ENCODE data around the gene NOX5.

DNA sequence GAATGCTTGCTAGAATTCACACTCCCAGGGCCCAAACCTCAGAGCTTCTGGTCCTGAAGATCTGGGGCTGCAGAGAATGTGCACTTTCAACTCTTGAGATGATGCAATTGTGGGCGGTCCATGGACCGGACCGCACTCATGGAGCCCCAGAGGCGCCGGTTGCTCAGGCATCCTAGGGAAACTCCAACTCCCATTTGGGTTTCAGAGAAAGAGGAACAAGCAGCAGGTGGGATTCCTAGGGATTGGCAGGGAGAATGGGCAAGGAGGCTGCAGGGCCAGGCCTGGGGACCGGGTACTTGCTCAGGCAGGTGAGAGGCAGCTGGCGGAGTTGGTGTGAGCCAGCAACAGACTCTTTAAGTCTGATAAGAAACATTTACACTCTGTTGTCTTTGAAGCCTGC, 3.5 kb downstream of the NOX5 start:
- TF ChIP-seq TARDBP (IDR thresholded peaks at IDR 0.05) (no peak), ZNF384 (IDR thresholded peaks at IDR 0.05) (no peak), FOXA1 (IDR thresholded peaks at IDR 0.05) (no peak), SP1 (IDR thresholded peaks at IDR 0.05) (no peak), FOXM1 (IDR thresholded peaks at IDR 0.05; ENCODE audit: borderline replicate concordance) (no peak)

Data from HEK293T (cell line).